ENCODE results near the gene UBE2Z. TPM values are rescaled to one million over a fixed set of nuclear protein-coding genes. Genes with fewer than 3 reads are reported as not detected.
A peak's percentile ranks its signal among the peaks of the same experiment; 100 is the strongest.

Gene UBE2Z
- polyA plus RNA-seq, 3 donors: 35.8 to 44.7 (median 40.0) TPM

- Mint-ChIP-seq H3K36me3 (no peaks in the 10 kb centered on the region), H3K9me3 (peaks cover 0 to 2% (median 0%) of the 10 kb centered on the region in 7 donors), H3K4me1 (peaks cover 4% of the 10 kb centered on the region), H3K4me3 (no peak overlapping the region), H3K27me3 (ENCODE audit: low read depth in 3 of 3) (peaks cover 10 to 20% (median 15%) of the 10 kb centered on the region in 3 donors), H3K27ac (peak overlapping the region in 1 of 7 donors; percentile 3)
- H3K4me1 ChIP-seq (ENCODE audit: control insufficient read depth in 1 of 2, insufficient read depth in 2 of 2, low read length in 2 of 2): no peaks in the 10 kb centered on the region
- DNase-seq: no peak
- no peak overlapping the region for H3K4me2 ChIP-seq (replicated peaks; ENCODE audit: extremely low read depth, low read length, poor library complexity, severe bottlenecking)
- H3K27me3 ChIP-seq (ENCODE audit: control insufficient read depth in 2 of 2, insufficient read depth in 2 of 2, low read length in 2 of 2): no peaks in the 10 kb centered on the region
- no peaks in the 10 kb centered on the region for H3K9me3 ChIP-seq (replicated peaks in 1 of 2; ENCODE audit: control insufficient read depth in 1 of 2, insufficient read depth in 1 of 2, low read length in 2 of 2)
- 68% methylated on average over 8 of the region's 10 CpGs for WGBS (ENCODE audit: insufficient coverage)
- no peak overlapping the region for H2AFZ ChIP-seq (ENCODE audit: insufficient read depth, low read depth, low read length, poor library complexity, severe bottlenecking)
- H3K36me3 ChIP-seq (replicated peaks in 1 of 2; ENCODE audit: control insufficient read depth in 1 of 2, insufficient read depth in 2 of 2, low read length in 2 of 2): no peaks in the 10 kb centered on the region
- no peak for TF ChIP-seq CTCF (IDR thresholded peaks at IDR 0.05)
- no peak overlapping the region for H3K4me3 ChIP-seq (replicated peaks in 1 of 3; ENCODE audit: low read depth in 2 of 3, low read length in 3 of 3)
- H4K20me1 ChIP-seq (ENCODE audit: insufficient read depth, low read length): no peaks in the 10 kb centered on the region
- intact Hi-C loops (cut with micrococcal nuclease): no loop called here
- no peak overlapping the region for H3K9ac ChIP-seq (ENCODE audit: insufficient read depth, low read length, poor library complexity, severe bottlenecking)
- no peak overlapping the region for H3K27ac ChIP-seq (ENCODE audit: low read depth in 1 of 2, low read length in 2 of 2)
- no peaks in the 10 kb centered on the region for H3K79me2 ChIP-seq (ENCODE audit: insufficient read depth, low read length)
Measured at GRCh38 chr17:48883171-48883570, 25.0 kb upstream of the UBE2Z start.

- Histone ChIP-seq H3K4me3 (replicated peaks in 1 of 3; ENCODE audit: low read depth in 2 of 3, low read length in 3 of 3) (no peak overlapping the region), H3K27ac (ENCODE audit: low read depth in 1 of 2, low read length in 2 of 2) (no peak overlapping the region), H3K36me3 (replicated peaks in 1 of 2; ENCODE audit: control insufficient read depth in 1 of 2, insufficient read depth in 2 of 2, low read length in 2 of 2) (peaks cover 2 to 7% of the 10 kb centered on the region in 2 donors), H3K9ac (ENCODE audit: insufficient read depth, low read length, poor library complexity, severe bottlenecking) (no peak overlapping the region), H3K27me3 (ENCODE audit: control insufficient read depth in 2 of 2, insufficient read depth in 2 of 2, low read length in 2 of 2) (no peaks in the 10 kb centered on the region), H4K20me1 (ENCODE audit: insufficient read depth, low read length) (no peaks in the 10 kb centered on the region), H3K4me2 (replicated peaks; ENCODE audit: extremely low read depth, low read length, poor library complexity, severe bottlenecking) (no peak overlapping the region), H3K9me3 (replicated peaks in 1 of 2; ENCODE audit: control insufficient read depth in 1 of 2, insufficient read depth in 1 of 2, low read length in 2 of 2) (no peaks in the 10 kb centered on the region), H2AFZ (ENCODE audit: insufficient read depth, low read depth, low read length, poor library complexity, severe bottlenecking) (no peak overlapping the region), H3K4me1 (ENCODE audit: control insufficient read depth in 1 of 2, insufficient read depth in 2 of 2, low read length in 2 of 2) (peaks cover 17 to 25% of the 10 kb centered on the region in 2 donors), H3K79me2 (ENCODE audit: insufficient read depth, low read length) (peaks cover 18% of the 10 kb centered on the region)
- Mint-ChIP-seq H3K27ac (no peak overlapping the region), H3K4me1 (peaks cover 20% of the 10 kb centered on the region), H3K9me3 (peaks cover 0 to 2% (median 0%) of the 10 kb centered on the region in 7 donors), H3K36me3 (peaks cover 4 to 7% of the 10 kb centered on the region in 2 donors), H3K4me3 (no peak overlapping the region), H3K27me3 (ENCODE audit: low read depth in 3 of 3) (peaks cover 6 to 12% (median 9%) of the 10 kb centered on the region in 3 donors)
- WGBS (ENCODE audit: insufficient coverage): 100% methylated on average over 1 of the region's 2 CpGs
- intact Hi-C loops (cut with micrococcal nuclease): loop anchor here in 1 of 2 donors (5.0 kb wide), 1 partner anchor 58 kb away; the partner anchor contains the start of gene CALCOCO2
- no peak for TF ChIP-seq CTCF (IDR thresholded peaks at IDR 0.05)
- DNase-seq: no peak
Measured at GRCh38 chr17:48890086-48890485, 18.1 kb upstream of the UBE2Z start.

Data from CD14-positive monocyte (primary cell).